Activated CD4-positive, alpha-beta memory T cell treated with anti-CD3 and anti-CD28 coated beads for 36 hours (primary cell): Measurements from ENCODE around the gene HOXC5. TPM values are rescaled to one million over a fixed set of nuclear protein-coding genes. Genes with fewer than 3 reads are reported as not detected.
A peak's percentile ranks its signal among the peaks of the same experiment; 100 is the strongest.

Experiments
- CTCF ChIA-PET: fragments of 350-600 bp; sonication (Branson Sonifier 250); formaldehyde crosslinking; loops from one replicate; lab custom pipeline; 2021; ENCODE audit warnings: antibody characterized with exemption, inconsistent platforms; lab: Charles Lee
- POLR2A ChIA-PET: fragments of 350-600 bp; sonication (Branson Sonifier 250); formaldehyde crosslinking; loops from one replicate; lab custom pipeline; 2021; ENCODE audit warnings: antibody characterized with exemption; lab: Charles Lee
- DNase-seq: peaks from one replicate; pipeline ENCODE4 v3.0.0-alpha.2; 2020
- H3K27ac Mint-ChIP-seq: one replicate; pipeline ENCODE4 v1.8.0; 2021; ENCODE audit warnings: mixed read lengths
- H3K27me3 Mint-ChIP-seq: one replicate; pipeline ENCODE4 v1.8.0; 2021; ENCODE audit warnings: mixed read lengths
- H3K36me3 Mint-ChIP-seq: one replicate; pipeline ENCODE4 v1.8.0; 2021; ENCODE audit warnings: mixed read lengths
- H3K4me1 Mint-ChIP-seq: one replicate; pipeline ENCODE4 v1.8.0; 2021; ENCODE audit warnings: low read depth, mixed read lengths
- H3K4me3 Mint-ChIP-seq: one replicate; pipeline ENCODE4 v1.8.0; 2021; ENCODE audit warnings: mild to moderate bottlenecking, mixed read lengths
- H3K9me3 Mint-ChIP-seq: one replicate; pipeline ENCODE4 v1.8.0; 2021; ENCODE audit warnings: mixed read lengths
- intact Hi-C: fragments of 100-400 bp; cut with micrococcal nuclease; formaldehyde crosslinking; loops from one replicate; pipeline ENCODE4 v1.15.1; 2023
- total RNA-seq, 2 experiments: library from RNA; stranded (reverse); gene quantifications; one replicate each; pipeline ENCODE4 v1.2.3, GENCODE V29; 2021

HOXC5 gene
- not detected for total RNA-seq

DNA sequence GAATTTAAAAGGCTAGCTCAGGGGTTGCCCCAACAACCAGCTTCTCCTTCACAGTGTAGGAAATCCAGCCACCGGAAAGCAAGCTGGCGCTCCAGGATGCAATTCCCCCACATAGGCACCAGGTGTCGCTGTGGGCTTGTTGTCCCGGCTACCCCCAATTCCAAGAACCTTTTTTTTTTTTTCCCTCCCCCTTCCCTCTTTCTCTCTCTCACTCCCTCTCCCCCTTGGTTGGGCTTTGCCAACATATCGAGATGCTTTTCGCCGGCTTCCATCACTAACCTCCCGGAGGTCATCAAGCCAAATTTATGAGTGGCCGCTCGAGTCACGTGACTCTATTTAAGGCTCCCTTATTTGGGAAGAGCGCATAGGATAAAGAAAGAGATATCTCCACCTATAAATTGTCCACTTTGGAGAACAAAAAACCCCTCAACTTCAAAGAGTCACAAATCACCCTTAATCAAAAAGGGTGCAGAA, at the start of gene HOXC5:
TSS of gene HOXC5 (plus strand) at position 424 of the 474 bp plus-strand sequence. CDS start 73 bp downstream, outside the sequence.
- ChIA-PET CTCF (interaction anchor here (0.6 to 4.6 kb wide), 35 partner anchors 8 to 196 kb away, joined by 3 to 81 read pairs (median 4); partner anchors contain the start of genes HOXC10, HOXC4, HOXC8 and HOXC9), POLR2A (interaction anchor here (0.7 to 1.0 kb wide), 2 partner anchors 159 to 169 kb away, joined by 3 to 4 read pairs; no protein-coding TSS in a partner anchor)
- Mint-ChIP-seq H3K4me3 (peak within 1 kb of the TSS; percentile 53), H3K27ac (peak within 1 kb of the TSS; percentile 18), H3K27me3 (peaks cover 66% of the 10 kb centered on the region), H3K4me1 (peaks cover 20% of the 10 kb centered on the region), H3K9me3 (peaks cover 5% of the 10 kb centered on the region), H3K36me3 (peaks cover 3% of the 10 kb centered on the region)
- peak; percentile 73 for DNase-seq
- intact Hi-C loops = loop anchor here (1.0 to 5.0 kb wide), 4 partner anchors 16 to 159 kb away; no protein-coding TSS in a partner anchor

DNA sequence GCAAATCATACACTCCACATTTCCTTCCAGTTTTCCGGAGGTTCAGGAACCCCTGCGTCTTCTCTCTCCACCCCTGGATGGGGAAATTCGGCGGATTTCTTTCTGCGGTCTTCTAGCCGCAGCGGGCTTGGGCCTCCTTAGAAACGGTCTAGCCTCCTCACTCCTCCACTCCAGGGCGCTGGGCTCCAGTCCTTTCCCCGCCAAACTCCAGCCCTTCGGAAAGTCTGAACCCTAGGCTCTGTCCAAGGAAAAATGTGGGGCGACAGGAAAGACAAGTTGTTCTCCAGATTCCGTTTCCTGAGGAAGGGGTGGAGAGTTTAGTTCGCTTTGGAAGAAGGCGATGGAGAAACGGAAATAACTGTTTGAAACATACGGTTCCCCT, 49.3 kb upstream of the HOXC5 start:
- H3K27me3 Mint-ChIP-seq = peaks cover 89% of the 10 kb centered on the region
- no peaks in the 10 kb centered on the region for H3K9me3 Mint-ChIP-seq
- no peaks in the 10 kb centered on the region for H3K36me3 Mint-ChIP-seq
- no peak for DNase-seq
- intact Hi-C loops = loop anchor here (5.0 kb wide), 1 partner anchor 34 kb away; no protein-coding TSS in a partner anchor
- no peak overlapping the region for H3K4me3 Mint-ChIP-seq
- POLR2A ChIA-PET = no interaction called here
- CTCF ChIA-PET = interaction anchor here (5.4 to 5.8 kb wide), 2 partner anchors 217 to 231 kb away, joined by 21 to 46 read pairs; no protein-coding TSS in a partner anchor
- H3K27ac Mint-ChIP-seq = no peak overlapping the region
- peaks cover 13% of the 10 kb centered on the region for H3K4me1 Mint-ChIP-seq

DNA sequence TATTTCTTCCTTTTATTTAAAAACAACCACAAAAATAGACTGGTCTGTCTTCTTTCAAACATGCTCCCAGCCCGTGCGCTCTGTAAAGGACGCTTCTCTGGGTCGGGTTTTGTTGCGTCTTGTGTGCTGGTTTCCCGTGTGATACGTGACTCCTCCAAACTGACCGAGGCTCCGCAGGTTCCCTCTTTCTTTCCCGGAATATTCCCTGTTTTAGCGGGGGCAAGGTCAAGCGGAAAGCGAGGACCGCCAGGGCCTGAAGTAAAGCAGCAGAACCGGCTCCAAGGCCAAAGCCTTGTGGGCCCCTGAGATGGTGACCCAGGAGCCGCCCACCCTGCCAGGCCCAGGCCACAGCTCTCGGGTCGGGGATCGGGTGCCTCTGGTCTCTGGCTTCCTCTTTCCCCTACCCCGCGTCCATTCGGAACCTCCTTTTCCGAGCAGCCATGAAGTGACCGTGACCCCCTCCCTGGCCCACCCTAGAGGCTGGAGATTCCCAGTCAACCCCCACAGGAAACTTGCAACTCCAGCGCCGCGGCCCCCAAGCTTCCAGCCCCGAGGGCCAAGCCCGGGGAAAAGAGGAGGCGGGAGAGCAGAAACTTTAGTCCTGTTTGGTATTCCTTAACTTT, 48.8 kb upstream of the HOXC5 start:
- intact Hi-C loops = loop anchor here (5.0 kb wide), 1 partner anchor 33 kb away; no protein-coding TSS in a partner anchor
- no peak overlapping the region for H3K27ac Mint-ChIP-seq
- H3K27me3 Mint-ChIP-seq = peaks cover 87% of the 10 kb centered on the region
- ChIA-PET POLR2A (interaction anchor here (1.2 kb wide), 1 partner anchor 9 kb away, joined by 3 read pairs; no protein-coding TSS in a partner anchor), CTCF (interaction anchor here (1.1 to 5.8 kb wide), 10 partner anchors 9 to 231 kb away, joined by 3 to 46 read pairs (median 12); partner anchors contain the start of genes HOXC8 and SMUG1)
- H3K36me3 Mint-ChIP-seq = no peaks in the 10 kb centered on the region
- DNase-seq = no peak
- H3K4me3 Mint-ChIP-seq = no peak overlapping the region
- no peaks in the 10 kb centered on the region for H3K9me3 Mint-ChIP-seq
- H3K4me1 Mint-ChIP-seq = peaks cover 15% of the 10 kb centered on the region

DNA sequence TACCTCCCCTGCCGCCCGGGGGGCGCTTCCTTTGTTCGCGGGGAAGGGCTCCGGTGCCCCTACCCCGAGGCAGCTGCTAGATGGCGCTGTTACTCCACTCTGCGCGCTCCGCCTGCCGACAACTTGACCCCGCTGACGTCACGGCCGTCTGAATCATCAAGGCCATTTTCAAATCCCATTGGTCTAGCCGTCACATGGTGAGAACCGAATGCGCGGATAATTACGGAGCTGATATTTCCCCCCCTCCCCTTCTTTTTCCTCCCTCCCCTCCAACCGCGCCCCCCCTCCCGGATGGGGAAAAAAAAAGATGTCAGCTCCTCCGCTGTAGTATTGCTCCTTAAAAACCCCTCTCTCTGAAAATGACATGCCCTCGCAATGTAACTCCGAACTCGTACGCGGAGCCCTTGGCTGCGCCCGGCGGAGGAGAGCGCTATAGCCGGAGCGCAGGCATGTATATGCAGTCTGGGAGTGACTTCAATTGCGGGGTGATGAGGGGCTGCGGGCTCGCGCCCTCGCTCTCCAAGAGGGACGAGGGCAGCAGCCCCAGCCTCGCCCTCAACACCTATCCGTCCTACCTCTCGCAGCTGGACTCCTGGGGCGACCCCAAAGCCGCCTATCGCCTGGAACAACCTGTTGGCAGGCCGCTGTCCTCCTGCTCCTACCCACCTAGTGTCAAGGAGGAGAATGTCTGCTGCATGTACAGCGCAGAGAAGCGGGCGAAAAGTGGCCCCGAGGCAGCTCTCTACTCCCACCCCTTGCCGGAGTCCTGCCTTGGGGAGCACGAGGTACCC, 47.8 kb upstream of the HOXC5 start, which contains the start of gene HOXC10:
TSS of gene HOXC10 (plus strand) at position 246 of the 791 bp plus-strand sequence. CDS start at position 360, 114 bp downstream.
- peak within 1 kb of the TSS; percentile 52 for H3K4me3 Mint-ChIP-seq
- H3K36me3 Mint-ChIP-seq = no peaks in the 10 kb centered on the region
- H3K4me1 Mint-ChIP-seq = peaks cover 25% of the 10 kb centered on the region
- DNase-seq = peak; percentile 92
- H3K27ac Mint-ChIP-seq = no peak within 1 kb of the TSS
- CTCF ChIA-PET = interaction anchor here (0.6 to 5.8 kb wide), 26 partner anchors 8 to 1732 kb away, joined by 3 to 46 read pairs (median 4); partner anchors contain the start of genes HOXC5, HOXC8 and SMUG1
- POLR2A ChIA-PET = interaction anchor here (0.5 to 1.2 kb wide), 2 partner anchors 8 to 115 kb away, joined by 3 read pairs; no protein-coding TSS in a partner anchor
- H3K9me3 Mint-ChIP-seq = no peaks in the 10 kb centered on the region
- H3K27me3 Mint-ChIP-seq = peaks cover 87% of the 10 kb centered on the region
- intact Hi-C loops = loop anchor here (1.0 to 5.0 kb wide), 3 partner anchors 10 to 33 kb away; partner anchors contain the start of gene HOXC12

DNA sequence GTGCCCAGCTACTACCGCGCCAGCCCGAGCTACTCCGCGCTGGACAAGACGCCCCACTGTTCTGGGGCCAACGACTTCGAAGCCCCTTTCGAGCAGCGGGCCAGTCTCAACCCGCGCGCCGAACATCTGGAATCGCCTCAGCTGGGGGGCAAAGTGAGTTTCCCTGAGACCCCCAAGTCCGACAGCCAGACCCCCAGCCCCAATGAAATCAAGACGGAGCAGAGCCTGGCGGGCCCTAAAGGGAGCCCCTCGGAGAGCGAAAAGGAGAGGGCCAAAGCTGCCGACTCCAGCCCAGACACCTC, 47.2 kb upstream of the HOXC5 start:
- intact Hi-C loops = loop anchor here (1.0 to 5.0 kb wide), 2 partner anchors 10 to 33 kb away; partner anchors contain the start of gene HOXC12
- ChIA-PET CTCF (interaction anchor here (0.8 to 5.8 kb wide), 16 partner anchors 10 to 414 kb away, joined by 3 to 46 read pairs (median 6); partner anchors contain the start of genes HOXC5 and SMUG1), POLR2A (no interaction called here)
- H3K4me1 Mint-ChIP-seq = peaks cover 30% of the 10 kb centered on the region
- no peaks in the 10 kb centered on the region for H3K9me3 Mint-ChIP-seq
- no peak for DNase-seq
- H3K27me3 Mint-ChIP-seq = peaks cover 87% of the 10 kb centered on the region
- no peaks in the 10 kb centered on the region for H3K36me3 Mint-ChIP-seq
- H3K27ac Mint-ChIP-seq = no peak overlapping the region
- H3K4me3 Mint-ChIP-seq = no peak overlapping the region

DNA sequence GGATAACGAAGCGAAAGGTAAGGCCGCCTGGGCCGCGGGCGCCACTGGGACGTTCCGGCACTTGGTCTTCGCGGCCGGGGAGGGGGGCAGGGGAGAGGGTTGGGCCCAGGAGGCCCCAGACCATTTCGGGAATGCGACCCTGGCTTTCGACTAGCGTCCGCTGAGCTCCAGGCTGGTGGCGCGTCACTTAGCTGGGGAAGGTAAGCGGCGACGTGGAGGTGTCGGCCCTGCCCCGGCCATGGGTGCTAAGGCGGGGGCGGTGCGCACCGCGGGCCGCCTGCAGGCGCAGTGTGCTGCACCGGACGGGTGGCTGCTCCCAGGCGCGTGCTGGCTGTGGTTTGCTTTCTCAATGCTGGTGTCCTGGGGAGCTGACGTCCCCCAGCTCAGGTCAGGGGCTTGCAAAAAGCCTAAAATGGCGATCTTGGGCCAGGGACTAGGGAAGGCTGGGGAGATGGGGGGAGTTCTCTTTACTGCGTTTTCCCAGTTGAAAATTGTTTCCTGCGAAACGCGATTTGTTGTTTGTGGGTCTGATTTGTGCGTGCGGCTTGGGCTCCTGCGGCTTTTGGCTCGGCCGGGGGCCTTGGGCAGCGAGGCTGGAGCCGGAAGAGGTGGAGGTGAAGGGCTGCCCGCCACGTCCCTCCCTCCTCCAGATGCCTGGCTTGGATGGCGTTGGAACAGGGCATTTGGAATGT, 46.7 kb upstream of the HOXC5 start:
- no peak for DNase-seq
- intact Hi-C loops = loop anchor here (1.0 to 5.0 kb wide), 2 partner anchors 9 to 34 kb away; partner anchors contain the start of gene HOXC12
- Mint-ChIP-seq H3K4me1 (peaks cover 30% of the 10 kb centered on the region), H3K27ac (no peak overlapping the region), H3K4me3 (no peak overlapping the region), H3K36me3 (no peaks in the 10 kb centered on the region), H3K9me3 (no peaks in the 10 kb centered on the region), H3K27me3 (peaks cover 87% of the 10 kb centered on the region)
- POLR2A ChIA-PET = interaction anchor here (0.6 kb wide), 1 partner anchor 234 kb away, joined by 3 read pairs; no protein-coding TSS in a partner anchor
- CTCF ChIA-PET = interaction anchor here (0.8 to 5.8 kb wide), 16 partner anchors 10 to 413 kb away, joined by 3 to 46 read pairs (median 7); partner anchors contain the start of genes HOXC5 and SMUG1

DNA sequence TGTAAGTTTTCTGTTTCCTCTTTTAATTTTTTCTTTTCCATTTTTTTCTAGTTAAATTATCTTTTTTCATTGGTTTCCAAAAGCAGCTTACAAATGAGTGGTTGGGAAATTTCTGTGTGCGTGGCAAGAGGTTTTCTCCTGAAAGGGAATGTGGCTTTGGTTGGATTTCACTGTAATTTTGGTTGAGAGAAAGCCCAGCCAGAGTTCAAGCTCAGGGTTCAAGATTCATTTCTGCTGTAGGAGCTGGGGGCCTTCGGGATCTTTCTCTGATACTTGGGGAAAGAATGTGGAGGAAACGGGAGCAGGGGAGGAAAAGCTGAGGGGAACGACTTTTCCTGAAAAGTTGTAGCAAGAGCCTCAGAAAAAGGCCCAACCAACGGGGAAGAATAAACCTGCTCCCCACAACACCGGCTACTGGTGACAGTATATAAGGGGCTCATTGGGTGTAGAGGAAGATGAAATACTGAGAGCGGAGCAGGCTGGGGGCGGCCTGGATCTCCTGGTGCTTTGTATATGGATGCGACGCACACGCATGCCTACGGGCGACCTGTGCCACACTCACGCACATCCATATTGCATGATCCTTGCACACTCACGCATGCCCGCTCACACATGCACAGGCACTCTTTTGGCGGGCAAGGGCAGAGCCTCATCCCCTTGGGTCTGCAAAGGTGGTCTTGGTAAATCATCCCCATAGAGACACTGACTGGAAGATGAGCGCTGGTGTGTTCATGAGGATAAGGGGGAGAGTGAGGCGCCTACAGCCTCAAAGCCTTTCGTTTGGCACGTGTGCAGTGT, 46.0 kb upstream of the HOXC5 start:
- Mint-ChIP-seq H3K4me1 (peaks cover 30% of the 10 kb centered on the region), H3K36me3 (no peaks in the 10 kb centered on the region), H3K9me3 (no peaks in the 10 kb centered on the region), H3K4me3 (no peak overlapping the region), H3K27me3 (peaks cover 87% of the 10 kb centered on the region), H3K27ac (no peak overlapping the region)
- intact Hi-C loops = loop anchor here (5.0 kb wide), 1 partner anchor 35 kb away; the partner anchor contains the start of gene HOXC12
- CTCF ChIA-PET = interaction anchor here (0.8 to 5.8 kb wide), 10 partner anchors 9 to 240 kb away, joined by 3 to 46 read pairs (median 14); partner anchors contain the start of gene SMUG1
- POLR2A ChIA-PET = no interaction called here
- no peak for DNase-seq

DNA sequence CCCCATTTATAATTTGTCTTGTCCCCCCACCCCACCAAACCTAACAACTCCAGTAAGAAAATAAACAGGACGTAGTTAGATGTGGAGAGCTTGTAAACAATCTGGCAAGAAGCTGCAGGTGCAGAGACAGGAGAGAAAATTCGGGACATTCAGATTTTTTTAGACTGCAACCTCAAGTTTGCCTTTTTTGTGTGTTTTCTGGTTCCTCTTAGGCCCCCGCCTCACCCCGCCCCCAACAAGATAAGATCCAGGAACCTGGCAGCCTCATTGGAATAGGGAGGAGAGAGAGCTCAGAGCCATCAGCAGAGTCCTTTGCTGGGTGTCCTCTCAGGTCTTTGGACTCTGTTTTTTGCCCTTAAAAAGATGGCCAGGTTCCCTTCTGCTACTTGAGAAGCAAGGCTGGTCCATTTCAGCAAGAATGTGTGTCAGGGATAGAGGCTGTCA, 45.0 kb upstream of the HOXC5 start:
- H3K4me3 Mint-ChIP-seq = no peak overlapping the region
- no peak overlapping the region for H3K27ac Mint-ChIP-seq
- intact Hi-C loops = loop anchor here (2.0 to 5.0 kb wide), 2 partner anchors 13 to 36 kb away; partner anchors contain the start of genes HOTAIR and HOXC12
- peaks cover 30% of the 10 kb centered on the region for H3K4me1 Mint-ChIP-seq
- no peaks in the 10 kb centered on the region for H3K36me3 Mint-ChIP-seq
- H3K9me3 Mint-ChIP-seq = no peaks in the 10 kb centered on the region
- ChIA-PET POLR2A (no interaction called here), CTCF (interaction anchor here (0.6 to 5.8 kb wide), 15 partner anchors 11 to 241 kb away, joined by 3 to 46 read pairs (median 4); partner anchors contain the start of gene HOXC8)
- DNase-seq = no peak
- peaks cover 88% of the 10 kb centered on the region for H3K27me3 Mint-ChIP-seq

DNA sequence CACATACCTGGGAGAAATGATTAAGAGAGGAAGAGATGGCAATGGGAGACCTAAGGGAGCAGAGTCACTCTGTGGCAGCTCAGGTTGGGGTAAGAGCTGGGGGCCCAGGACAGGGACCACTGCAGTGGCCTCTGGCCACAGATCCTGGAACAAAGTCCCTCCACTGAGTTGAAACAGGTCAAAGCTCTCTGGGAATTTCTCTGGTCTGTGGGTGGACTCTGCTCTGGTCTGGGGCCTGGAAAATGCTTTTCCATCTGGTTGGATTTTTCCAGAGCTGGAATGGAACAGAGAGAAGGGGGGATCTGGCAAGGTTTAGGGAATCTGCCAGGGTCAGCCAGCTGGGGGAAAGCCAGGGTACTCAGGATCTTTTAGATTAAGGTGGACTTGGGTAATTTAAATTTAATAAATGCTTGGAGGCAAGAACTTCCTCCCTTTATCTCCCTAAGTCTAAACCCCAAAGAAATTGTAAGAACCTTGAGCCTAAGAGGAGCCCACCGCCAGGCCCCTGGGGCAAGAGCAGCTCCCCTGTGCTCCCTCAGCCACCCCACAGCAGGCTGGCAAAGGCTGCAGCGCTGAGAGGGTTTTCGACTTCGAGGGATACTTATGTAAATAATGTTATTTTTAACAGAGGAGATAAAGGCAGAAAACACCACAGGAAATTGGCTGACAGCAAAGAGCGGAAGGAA, 44.2 kb upstream of the HOXC5 start:
- ChIA-PET CTCF (interaction anchor here (0.6 to 5.8 kb wide), 11 partner anchors 8 to 242 kb away, joined by 3 to 46 read pairs (median 4); partner anchors contain the start of gene HOXC8), POLR2A (no interaction called here)
- H3K4me1 Mint-ChIP-seq = peaks cover 33% of the 10 kb centered on the region
- no peak overlapping the region for H3K27ac Mint-ChIP-seq
- no peaks in the 10 kb centered on the region for H3K36me3 Mint-ChIP-seq
- intact Hi-C loops = loop anchor here (2.0 to 5.0 kb wide), 2 partner anchors 14 to 36 kb away; partner anchors contain the start of genes HOTAIR and HOXC12
- peaks cover 88% of the 10 kb centered on the region for H3K27me3 Mint-ChIP-seq
- H3K4me3 Mint-ChIP-seq = no peak overlapping the region
- no peaks in the 10 kb centered on the region for H3K9me3 Mint-ChIP-seq
- DNase-seq = no peak
